Calu3 (cell line): ENCODE data around the gene TENT4B. TPM values are rescaled to one million over a fixed set of nuclear protein-coding genes. Genes with fewer than 3 reads are reported as not detected.

ENCODE experiments used
- BruUV-seq: library from RNA; stranded (reverse); fragments of 400-500 nt; replicated peaks from 2 replicates; lab custom pipeline; 2021; lab: Mats Ljungman, UMichigan
- CTCF ChIA-PET: fragments of 300-600 bp; sonication (Branson Sonifier 250); formaldehyde crosslinking; loops from one replicate; lab custom pipeline; 2022; ENCODE audit warnings: antibody characterized with exemption; lab: Charles Lee
- DNase-seq: peaks from one replicate; pipeline ENCODE4 v3.0.0; 2022
- H3K27ac Mint-ChIP-seq: one replicate; pipeline ENCODE4 v1.8.0; 2022; ENCODE audit warnings: mixed read lengths; ENCODE audit not compliant: unreplicated experiment
- H3K27me3 Mint-ChIP-seq: one replicate; pipeline ENCODE4 v1.8.0; 2022; ENCODE audit warnings: mixed read lengths; ENCODE audit not compliant: unreplicated experiment
- H3K36me3 Mint-ChIP-seq: one replicate; pipeline ENCODE4 v1.8.0; 2022; ENCODE audit warnings: mild to moderate bottlenecking, moderate library complexity, mixed read lengths; ENCODE audit not compliant: insufficient read depth, unreplicated experiment
- H3K4me1 Mint-ChIP-seq: one replicate; pipeline ENCODE4 v1.8.0; 2022; ENCODE audit warnings: mild to moderate bottlenecking, low read depth, mixed read lengths; ENCODE audit not compliant: unreplicated experiment
- H3K4me3 Mint-ChIP-seq: one replicate; pipeline ENCODE4 v1.8.0; 2022; ENCODE audit warnings: mild to moderate bottlenecking, low read depth, moderate library complexity, mixed read lengths; ENCODE audit not compliant: unreplicated experiment
- H3K9me3 Mint-ChIP-seq: one replicate; pipeline ENCODE4 v1.8.0; 2022; ENCODE audit warnings: low read depth, mixed read lengths; ENCODE audit not compliant: unreplicated experiment
- CTCF ChIP-seq: fragments of 200-600 bp; IDR thresholded peaks from one replicate; pipeline ENCODE4 v1.8.0; 2022; ENCODE audit warnings: antibody characterized with exemption; ENCODE audit not compliant: unreplicated experiment
- intact Hi-C: fragments of 100-400 bp; cut with micrococcal nuclease; formaldehyde crosslinking; loops from one replicate; pipeline ENCODE4 v1.10.0; 2022; ENCODE audit not compliant: unreplicated experiment
- total RNA-seq: library from RNA; stranded (reverse); gene quantifications from 2 replicates; pipeline ENCODE4 v1.2.3, GENCODE V29; 2022

TENT4B gene
- total RNA-seq, 1 experiment from 2014 or later: 21.7 TPM

GRCh38 chr16:50267151-50267631, 114.1 kb downstream of the TENT4B start:
- Mint-ChIP-seq H3K27ac (peak overlapping the region; percentile 32), H3K4me3 (peak overlapping the region; percentile 68), H3K36me3 (peaks cover 13% of the 10 kb centered on the region), H3K9me3 (no peaks in the 10 kb centered on the region), H3K27me3 (no peaks in the 10 kb centered on the region), H3K4me1 (peaks cover 42% of the 10 kb centered on the region)
- no TSS peak for BruUV-seq
- no peak for TF ChIP-seq CTCF
- intact Hi-C loops: no loop called here
- CTCF ChIA-PET: no interaction called here
- DNase-seq: no peak

- no peak overlapping the region for H3K27ac Mint-ChIP-seq
- DNase-seq: no peak
- peaks cover 13% of the 10 kb centered on the region for H3K36me3 Mint-ChIP-seq
- no peak for TF ChIP-seq CTCF
- intact Hi-C loops: no loop called here
- BruUV-seq: TSS peak; percentile 29
- H3K4me3 Mint-ChIP-seq: peak overlapping the region; percentile 68
- no peaks in the 10 kb centered on the region for H3K27me3 Mint-ChIP-seq
- H3K9me3 Mint-ChIP-seq: no peaks in the 10 kb centered on the region
- CTCF ChIA-PET: no interaction called here
- peaks cover 42% of the 10 kb centered on the region for H3K4me1 Mint-ChIP-seq
Observed at GRCh38 chr16:50267651-50268050, 114.5 kb downstream of the TENT4B start.

- CTCF ChIA-PET: no interaction called here
- peaks cover 13% of the 10 kb centered on the region for H3K36me3 Mint-ChIP-seq
Observed at GRCh38 chr16:50268352-50268751, 115.2 kb downstream of the TENT4B start.

GRCh38 chr16:50269061-50269705, 116.1 kb downstream of the TENT4B start:
- CTCF ChIA-PET: no interaction called here
- no TSS peak for BruUV-seq
- TF ChIP-seq CTCF: no peak
- intact Hi-C loops: no loop called here
- Mint-ChIP-seq H3K27me3 (no peaks in the 10 kb centered on the region), H3K4me1 (peaks cover 47% of the 10 kb centered on the region), H3K4me3 (no peak overlapping the region), H3K36me3 (peaks cover 13% of the 10 kb centered on the region), H3K27ac (no peak overlapping the region), H3K9me3 (no peaks in the 10 kb centered on the region)
- DNase-seq: no peak

More at GRCh38 chr16:50268352-50268751, 115.2 kb downstream of the TENT4B start:
- BruUV-seq: no TSS peak
- Mint-ChIP-seq H3K9me3 (no peaks in the 10 kb centered on the region), H3K4me1 (peaks cover 44% of the 10 kb centered on the region), H3K27ac (no peak overlapping the region), H3K27me3 (no peaks in the 10 kb centered on the region), H3K4me3 (no peak overlapping the region)
- no peak for TF ChIP-seq CTCF
- no peak for DNase-seq
- intact Hi-C loops: no loop called here
